ENCODE results near the gene SSR4.

DNA sequence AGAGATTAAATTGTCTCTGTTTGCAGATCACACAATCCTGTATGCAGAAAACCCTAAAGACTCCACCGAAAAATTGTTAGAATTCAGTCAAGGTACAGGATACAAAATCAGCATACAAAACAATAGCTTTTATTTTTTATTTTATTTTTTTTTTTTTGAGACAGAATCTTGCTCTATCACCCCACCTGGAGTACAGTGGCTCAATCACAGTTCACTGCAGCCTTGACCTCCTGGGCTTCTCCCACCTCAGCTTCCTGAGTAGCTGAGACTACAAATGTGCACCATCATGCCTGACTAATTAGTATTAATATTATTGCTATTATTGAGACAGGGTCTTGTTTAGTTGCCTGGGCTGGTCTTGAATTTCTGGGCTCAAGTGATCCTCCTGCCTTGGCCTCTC lies 39.3 kb upstream of the SSR4 start:
- TF ChIP-seq, protein P1, sequence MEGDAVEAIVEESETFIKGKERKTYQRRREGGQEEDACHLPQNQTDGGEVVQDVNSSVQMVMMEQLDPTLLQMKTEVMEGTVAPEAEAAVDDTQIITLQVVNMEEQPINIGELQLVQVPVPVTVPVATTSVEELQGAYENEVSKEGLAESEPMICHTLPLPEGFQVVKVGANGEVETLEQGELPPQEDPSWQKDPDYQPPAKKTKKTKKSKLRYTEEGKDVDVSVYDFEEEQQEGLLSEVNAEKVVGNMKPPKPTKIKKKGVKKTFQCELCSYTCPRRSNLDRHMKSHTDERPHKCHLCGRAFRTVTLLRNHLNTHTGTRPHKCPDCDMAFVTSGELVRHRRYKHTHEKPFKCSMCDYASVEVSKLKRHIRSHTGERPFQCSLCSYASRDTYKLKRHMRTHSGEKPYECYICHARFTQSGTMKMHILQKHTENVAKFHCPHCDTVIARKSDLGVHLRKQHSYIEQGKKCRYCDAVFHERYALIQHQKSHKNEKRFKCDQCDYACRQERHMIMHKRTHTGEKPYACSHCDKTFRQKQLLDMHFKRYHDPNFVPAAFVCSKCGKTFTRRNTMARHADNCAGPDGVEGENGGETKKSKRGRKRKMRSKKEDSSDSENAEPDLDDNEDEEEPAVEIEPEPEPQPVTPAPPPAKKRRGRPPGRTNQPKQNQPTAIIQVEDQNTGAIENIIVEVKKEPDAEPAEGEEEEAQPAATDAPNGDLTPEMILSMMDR (conservative IDR thresholded peaks at IDR 0.05; ENCODE audit: low read depth, low read length) = no peak; the same call in 1 of the 2 replicates
- TF ChIP-seq EZH2phosphoT487 (IDR thresholded peaks at IDR 0.05; ENCODE audit: borderline replicate concordance, low read length) (no peak), EZH2 (IDR thresholded peaks at IDR 0.05; ENCODE audit: low read length, unreplicated experiment) (no peak)
